Jurkat, Clone E6-1 (cell line): ENCODE measurements around the gene PAFAH1B1.
A peak's percentile ranks its signal among the peaks of the same experiment; 100 is the strongest.
"Not testable (repeated sequence)": the region's sequence is repeated elsewhere in the genome, so short reads cannot be mapped to it uniquely, and the experiment has no call there.

Source experiments
- DNase-seq: peaks from one replicate; pipeline ENCODE4 v3.0.0-alpha.2; 2011; ENCODE audit warnings: low read depth, low spot score
- H3K4me3 ChIP-seq: 2 replicates; pipeline ENCODE4 v1.5.1; 2011; ENCODE audit warnings: mild to moderate bottlenecking, low read length, control low read depth, moderate library complexity

Gene PAFAH1B1

DNA sequence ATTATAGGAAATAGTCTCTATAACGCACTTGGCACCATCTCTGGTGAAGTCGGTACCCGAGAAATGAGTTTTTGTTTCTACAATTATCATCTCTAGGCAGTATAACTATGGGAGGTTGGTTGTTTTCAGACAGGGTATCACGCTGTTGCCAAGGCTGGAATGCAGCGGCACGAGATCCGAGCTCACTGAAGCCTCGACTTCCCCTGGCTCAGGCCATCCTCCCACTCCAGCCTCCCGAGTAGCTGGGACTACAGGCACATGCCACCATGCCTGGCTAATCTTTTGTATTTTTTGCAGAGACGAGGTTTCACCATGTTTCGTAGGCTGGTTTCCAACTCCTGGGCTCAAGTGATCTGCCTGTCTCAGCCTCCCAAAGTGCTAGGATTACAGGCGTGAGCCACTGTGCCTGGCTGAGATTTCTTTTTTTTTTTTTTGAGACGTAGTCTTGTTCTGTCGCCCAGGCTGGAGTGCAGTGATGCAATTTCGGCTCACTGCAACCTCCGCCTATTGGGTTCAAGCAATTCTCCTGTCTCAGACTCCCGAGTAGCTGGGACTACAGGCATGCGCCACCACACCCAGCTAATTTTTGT is 105.9 kb downstream of the PAFAH1B1 start:
- H3K4me3 ChIP-seq, DNase-seq: not testable (repeated sequence)

DNA sequence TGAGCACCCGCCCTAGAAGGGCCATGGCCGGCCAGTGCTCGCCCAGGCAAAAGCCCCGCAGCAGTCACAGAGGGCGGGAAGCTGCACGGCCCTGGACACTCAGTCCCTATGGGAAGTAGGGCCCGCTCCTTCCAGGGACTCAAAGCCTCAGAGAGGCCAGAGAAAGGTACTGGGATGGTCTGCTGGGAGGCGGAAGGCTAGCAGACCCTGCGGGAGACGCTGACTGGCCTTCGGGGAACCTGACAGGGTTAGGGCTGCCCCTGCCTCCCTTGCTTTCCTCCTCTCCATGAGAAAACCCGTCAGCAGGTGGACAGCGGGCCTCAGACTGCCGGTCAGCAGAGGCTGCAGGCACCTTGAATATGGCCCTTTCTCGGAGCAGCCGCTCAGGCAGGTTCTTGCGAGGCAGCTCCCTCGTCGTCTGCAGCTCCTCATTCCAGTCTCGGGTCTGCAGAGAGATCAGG is 106.6 kb downstream of the PAFAH1B1 start:
- no peak overlapping the region for H3K4me3 ChIP-seq
- no peak for DNase-seq

DNA sequence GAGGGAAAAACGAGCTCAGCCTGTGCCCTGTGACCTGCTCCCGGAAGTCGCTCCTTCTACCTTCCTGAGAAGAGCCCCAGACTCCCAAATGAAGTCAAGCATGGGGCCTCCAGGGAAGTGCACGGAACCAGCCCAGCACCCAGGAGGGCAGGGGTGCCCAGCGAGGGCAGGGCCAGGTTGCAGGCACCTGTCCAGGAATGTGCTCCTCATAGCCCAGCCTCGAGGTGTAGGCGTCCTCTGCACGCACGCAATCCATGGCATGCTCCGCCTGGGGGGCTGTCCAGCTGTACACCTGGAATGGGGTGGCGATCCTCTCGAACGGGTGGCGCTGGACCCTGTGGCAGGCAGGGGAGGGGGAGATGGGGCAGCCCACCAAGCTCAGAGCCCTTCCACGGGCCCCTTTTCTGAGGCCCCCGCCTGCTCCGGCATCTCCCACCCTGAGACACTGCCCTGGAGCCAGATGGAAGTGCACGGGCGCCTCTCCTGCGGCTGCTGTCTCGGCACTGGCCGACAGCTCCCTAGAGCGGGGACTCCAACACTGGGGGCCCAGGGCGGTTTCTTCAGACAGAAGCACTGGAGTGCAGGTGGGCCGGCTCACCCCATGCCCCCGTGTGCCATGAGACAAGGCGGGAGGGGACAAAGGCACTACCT is 107.2 kb downstream of the PAFAH1B1 start:
- DNase-seq: no peak
- no peak overlapping the region for H3K4me3 ChIP-seq

DNA sequence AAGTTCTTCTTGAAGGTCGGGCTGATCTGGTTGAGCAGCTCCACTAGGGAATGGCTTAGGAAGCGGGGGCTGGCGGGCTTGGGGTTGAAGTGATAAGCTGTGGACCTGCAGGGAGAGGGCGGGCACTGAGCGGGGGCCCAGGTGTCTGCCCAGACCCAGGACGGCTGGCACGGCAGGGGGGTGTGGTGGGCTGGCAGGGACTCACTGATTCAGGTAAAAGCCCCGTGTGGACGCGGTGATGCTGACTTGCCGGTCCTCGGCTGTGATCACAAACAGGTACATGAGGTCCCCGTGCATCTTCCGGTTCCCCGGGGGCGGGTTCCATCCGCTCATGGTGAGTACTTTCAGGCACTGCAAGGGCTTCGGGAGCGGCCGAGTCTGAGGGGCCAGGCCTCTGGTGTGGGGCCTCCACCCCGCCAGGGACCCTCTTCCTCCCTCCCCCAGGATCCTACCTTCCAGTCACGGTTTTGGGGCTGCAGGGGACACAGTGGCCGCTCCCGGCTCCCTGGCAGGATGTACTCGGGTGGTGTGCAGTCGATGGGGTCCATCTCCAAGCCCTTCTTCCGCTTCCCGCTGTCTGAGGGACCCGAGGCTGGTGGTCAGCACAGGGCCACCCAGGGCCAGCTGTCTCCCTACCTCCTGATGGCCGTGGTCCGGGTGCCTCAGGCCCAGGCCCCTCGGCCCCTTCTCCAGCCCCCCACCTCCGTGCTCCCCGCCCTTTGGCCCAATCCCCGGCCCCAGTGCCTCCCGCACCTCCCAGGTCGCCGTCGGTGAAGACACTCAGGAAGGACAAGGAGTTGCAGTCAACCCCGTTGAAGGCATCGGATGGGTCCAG is 107.9 kb downstream of the PAFAH1B1 start:
- DNase-seq: no peak
- no peak overlapping the region for H3K4me3 ChIP-seq

DNA sequence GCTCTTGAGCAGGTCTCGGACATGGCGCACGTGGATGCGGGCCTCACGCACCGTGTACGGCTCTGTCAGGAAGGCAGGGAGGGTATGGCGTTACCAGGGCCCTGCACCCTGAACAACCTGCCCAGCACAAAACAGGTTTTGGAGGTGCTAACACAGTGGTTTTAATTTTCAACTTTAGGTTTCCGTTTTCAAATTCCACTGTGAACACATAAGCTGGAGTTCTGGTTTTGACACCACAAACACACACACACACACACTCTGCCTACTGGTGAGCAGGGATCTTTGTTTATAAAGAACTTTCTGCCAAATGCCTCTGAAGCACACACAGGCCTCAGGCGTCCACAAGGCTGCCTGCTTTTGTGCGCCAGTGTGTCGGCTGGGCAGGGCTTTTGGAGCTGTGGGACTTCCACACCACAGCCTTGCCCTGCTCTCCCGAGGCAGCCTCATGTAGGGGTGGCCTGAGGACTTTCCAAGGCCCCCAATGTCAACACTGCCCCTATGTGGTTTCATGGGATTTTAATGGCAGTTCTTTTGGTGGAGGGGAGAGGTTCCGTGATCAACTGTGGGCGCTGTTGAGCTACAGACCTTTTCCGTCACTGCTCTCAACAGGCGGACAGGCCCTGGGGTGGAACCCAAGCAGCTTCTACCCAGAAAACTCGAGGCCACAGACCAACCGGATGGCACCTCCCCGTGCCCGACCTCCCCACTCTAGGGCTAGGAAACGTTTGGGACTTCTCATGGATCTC is 108.7 kb downstream of the PAFAH1B1 start:
- H3K4me3 ChIP-seq: no peak overlapping the region
- no peak for DNase-seq

DNA sequence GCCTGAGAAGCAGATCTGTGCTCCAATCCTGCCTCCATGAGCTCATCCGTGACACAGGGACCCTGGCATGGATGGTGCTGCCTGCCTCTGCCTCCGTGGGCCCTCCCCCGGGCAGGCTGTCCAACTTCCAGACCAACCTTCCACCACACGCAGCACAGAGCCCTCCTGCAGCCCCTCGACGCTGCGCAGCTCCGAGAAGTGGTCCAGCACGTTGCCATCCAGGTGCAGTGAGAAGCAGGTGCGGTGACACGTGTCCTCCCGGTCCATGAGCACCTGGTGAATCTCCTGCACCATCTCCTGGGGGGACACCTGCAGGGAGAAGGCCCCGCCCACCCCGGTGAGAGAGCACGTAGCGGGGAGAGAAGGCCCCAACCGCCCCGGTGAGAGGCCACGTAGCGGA is 109.7 kb downstream of the PAFAH1B1 start:
- H3K4me3 ChIP-seq: no peak overlapping the region
- no peak for DNase-seq

DNA sequence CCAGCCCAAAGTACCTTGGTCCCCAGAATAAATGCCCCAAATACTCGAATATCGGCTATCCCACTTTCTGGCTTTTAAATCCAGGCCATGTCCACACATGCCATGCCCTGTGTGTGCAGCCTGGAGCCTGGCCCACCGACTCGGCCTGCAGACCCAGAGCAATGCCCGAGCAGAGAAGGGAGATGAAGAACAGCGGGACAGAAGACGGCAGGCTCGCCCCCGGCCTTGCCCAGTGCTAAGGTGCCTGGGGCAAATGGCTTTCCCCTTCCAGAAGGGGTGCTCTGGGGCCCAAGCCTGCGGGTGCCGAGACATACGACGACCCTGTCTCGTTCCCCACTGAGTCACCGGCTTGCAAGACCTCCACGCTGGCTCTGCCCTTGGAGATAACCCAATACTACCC is 110.2 kb downstream of the PAFAH1B1 start:
- H3K4me3 ChIP-seq: no peak overlapping the region
- DNase-seq: no peak

DNA sequence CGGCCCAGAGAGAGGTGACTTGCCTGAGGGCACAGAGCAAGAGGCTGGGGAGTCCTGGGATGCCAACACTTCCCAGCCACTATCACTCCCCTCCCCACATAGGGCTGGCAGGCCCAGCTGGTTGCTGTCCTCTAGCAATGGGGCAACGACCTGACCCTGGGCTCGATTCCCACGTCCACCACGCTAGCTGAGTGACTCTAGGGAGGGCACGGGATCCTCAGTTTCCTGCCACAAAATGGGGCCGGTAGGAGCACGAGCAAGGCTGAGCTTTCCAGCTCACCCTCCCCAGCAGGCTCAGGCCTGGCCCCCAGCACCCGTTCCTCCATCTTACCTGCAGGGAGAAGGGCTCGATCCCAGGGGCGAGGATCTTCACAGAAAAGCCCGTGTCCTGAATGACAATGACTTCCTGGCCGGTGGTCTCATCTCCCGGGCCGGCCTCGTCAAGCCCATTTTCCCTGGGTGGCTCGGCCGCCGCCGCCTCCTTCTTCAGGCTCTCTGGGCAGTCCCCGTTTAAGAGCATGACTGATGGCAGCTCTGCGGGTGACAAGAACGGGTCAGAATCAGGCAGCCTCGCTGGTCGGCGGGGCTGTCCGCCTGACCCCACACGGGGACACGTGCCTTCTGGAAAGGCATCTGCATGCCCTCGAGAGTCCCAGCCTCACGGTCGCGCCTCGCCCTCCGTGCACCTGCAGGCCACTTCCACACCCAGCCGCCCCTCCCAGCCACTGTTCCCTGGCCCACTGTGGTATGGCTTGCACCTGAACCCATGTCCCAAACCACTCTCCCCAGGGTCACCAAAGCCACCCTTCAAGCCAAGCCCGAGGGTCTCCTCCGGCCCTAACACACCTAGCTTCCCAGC is 110.8 kb downstream of the PAFAH1B1 start:
- no peak overlapping the region for H3K4me3 ChIP-seq
- no peak for DNase-seq

DNA sequence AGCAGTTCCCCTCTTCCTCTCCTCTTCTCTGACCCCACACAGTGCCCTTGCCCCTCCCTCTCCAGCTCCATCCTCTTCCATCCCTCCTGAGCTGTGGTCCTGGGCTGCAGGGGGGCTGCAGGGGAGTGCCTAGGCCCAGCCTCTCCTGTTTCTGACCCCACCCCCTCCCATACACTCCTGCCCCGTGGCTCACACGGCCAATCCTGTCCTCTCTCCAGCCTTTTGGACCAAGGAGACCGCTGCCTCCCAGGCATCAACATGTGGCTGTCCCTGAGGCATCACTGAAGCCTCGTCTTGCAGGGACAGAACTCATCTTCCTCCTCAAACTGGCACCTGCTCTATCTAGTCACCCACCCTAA is 111.4 kb downstream of the PAFAH1B1 start:
- DNase-seq: no peak

DNA sequence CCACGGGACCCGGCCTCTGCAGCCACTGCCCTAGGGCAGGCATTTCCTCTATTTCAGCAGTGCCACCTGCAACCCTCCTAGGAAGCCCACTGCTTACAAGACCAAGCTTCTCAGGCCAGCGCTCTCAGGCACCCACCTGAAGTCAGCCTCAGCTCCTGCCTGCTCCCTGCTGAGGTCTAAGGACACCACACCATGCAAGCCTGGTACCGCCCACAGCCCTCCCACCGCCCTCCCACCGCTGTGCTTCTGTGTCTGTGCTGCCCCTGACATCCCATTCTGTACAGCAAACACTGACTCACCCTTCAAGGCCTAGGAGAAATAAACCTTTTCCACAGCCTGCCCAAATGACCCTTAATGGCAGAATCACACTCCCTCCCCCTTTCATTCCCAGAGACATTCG is 111.8 kb downstream of the PAFAH1B1 start:
- no peak overlapping the region for H3K4me3 ChIP-seq
- no peak for DNase-seq

More for the DNA sequence above, 111.4 kb downstream of the PAFAH1B1 start:
- H3K4me3 ChIP-seq: no peak overlapping the region

DNA sequence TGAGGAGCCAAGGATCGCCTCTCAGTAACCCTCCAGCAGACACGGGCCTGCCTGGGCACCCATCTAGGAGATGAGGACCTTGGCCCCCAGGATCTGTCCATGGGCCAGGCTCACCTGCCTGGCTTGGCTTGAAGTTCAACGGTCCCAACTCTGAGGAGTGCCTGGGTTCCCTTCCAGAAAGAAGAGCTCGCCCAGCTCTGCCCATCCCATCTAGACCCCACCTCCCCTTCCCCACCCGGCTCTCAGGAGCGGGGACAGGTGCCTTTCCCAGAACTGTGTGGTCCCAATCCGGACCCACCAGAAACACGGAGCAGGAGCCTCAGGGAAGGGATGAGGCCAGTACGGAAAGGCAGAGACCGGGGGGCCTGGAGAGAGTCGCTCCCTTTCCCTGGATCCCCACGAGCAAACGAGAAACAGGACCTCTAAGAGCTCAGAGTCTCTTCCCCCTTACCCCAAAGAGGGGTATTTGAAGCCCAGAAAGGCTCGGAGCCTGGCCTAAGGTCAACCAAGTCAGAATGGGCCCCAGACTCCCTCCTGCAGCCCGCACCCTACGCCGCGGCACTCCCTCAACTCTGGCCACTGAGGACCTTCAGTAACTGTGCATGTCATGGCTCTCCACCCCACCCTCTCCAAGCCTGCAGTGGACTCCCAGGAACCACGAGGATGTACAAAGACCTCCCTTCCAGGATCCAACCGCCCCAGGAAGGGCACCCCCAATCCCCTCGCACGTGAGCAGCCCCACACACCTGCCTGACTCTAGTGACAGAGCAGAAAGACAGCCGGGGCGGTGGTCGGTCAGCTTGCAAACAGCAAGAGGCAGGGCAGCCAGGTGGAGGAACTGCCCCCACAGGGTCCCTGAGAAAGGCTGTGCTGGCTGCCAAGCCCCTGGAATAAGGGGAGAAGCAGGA is 112.7 kb downstream of the PAFAH1B1 start:
- no peak overlapping the region for H3K4me3 ChIP-seq
- DNase-seq: no peak

DNA sequence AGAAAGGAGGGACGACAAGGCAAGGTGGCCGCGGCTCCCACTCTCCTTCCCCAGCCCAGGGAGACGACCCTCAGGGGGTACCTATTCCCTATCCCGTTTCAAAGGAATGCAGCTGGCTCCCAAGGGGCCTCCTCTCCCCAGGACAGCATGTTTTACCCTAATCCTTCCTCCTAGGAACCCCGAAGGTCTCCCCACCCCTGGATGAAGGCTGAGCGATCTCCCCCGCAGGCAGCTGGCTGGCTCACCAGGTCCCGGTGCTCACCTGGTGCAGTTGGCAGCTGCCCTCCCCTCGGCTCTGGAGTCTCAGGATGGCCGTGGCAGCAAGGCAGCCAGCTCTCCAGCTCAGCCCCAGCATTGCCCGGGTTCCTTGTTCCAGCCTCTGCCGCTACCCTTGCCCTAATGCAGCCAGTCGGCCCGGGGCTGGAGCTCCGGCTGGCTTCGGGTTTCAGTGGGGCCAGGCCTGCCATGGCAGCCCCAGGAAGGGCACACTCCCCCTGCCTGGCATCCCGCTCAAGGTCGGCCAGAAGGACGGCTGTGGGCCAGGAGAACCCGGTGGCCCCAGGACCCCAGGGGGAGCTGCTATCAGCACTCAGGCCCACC is 113.6 kb downstream of the PAFAH1B1 start:
- H3K4me3 ChIP-seq: no peak overlapping the region
- no peak for DNase-seq

DNA sequence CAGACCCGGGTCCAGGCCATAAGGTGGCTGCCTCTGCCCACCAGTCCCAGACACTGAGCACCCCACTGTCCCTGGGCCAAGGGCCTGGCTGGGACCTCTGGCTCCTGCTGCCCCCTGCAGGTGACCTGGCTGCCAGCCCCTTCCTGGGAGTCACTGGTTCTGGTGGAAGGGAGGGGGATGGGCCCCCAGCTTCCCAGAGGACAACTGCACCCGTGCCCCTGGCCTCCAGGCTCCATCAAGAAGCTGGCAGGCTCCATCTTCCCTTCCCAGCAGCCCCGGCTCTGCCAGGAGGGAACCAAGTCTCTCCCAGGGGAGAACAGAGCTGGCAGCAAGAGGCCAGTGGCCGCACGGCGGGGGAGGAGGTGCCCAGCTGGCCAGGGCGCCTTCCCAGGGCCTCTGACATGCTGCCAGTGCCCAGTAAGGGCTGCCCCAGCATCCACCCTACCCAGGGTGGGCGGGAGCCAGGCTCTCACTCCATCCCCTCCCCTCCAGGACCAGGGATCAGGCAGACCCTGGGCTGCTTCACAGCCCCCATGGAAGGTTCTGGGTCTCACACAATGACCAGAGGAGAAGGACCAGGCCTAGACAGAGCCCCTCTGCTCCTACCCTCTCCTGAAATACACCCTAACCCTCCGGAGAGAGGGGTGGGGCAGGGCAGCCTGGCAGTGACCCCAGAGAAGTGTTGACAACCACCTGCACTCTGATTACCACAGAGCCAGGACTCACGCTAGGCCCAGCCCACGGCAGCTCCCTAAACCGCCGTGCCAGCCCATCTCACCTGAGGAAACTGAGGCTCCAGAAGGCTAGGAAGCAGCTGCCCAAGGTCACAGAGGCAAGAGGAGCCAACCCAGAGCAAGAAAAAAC is 114.5 kb downstream of the PAFAH1B1 start:
- no peak overlapping the region for H3K4me3 ChIP-seq
- DNase-seq: no peak

DNA sequence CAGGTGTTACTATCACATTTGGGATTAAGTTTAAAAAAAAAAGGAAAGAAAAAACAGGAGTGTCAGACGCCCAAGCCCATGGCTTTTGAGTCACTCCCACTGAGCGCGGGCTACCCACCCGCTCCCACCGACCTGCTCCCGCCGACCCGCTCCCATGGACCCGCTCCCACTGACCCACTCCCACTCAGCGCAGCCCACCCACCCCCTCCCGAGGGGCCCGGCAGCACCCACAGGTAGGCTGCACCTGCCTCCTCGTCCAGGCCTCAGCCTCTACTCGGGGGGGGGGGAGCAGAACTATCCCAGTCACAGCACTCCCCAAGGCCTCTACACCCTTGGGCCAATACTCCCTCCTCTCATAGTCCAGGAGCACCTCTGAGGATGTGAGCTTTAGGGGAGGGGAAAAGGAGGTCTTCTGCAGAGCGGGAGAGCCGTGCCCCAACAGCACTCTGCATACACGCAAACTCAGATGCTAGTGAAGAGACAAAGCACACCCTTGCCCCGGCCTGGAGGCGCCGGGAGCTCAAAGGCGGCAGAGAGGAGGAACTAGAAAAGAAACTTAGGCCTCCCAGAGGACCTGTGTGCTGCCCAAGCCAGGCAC is 115.2 kb downstream of the PAFAH1B1 start:
- no peak for DNase-seq
- no peak overlapping the region for H3K4me3 ChIP-seq

DNA sequence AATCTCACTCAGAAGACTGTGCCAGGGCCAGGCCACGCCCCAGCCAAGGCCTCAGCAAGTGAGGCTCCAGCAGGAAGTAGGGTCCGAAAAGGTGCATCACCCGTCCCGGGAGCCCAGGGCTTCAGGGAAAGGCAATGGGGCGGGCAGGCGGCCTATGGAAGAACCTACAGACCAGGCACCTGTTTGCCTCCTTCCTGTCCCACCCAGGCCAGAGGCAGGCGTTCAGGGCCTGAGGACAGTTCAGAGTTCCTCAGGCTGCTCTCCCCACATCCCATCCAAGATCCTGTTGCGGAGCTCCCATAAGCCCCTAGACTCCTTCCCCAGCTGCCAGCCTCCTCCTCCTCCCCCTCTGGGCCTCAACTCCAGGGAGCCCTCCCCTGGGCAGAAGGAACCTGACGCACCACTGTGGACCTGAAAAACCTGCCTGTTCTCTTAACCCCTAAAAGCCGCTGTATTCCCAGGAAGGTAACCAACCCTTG is 115.8 kb downstream of the PAFAH1B1 start:
- H3K4me3 ChIP-seq: peak overlapping the region; percentile 90
- no peak for DNase-seq
